NCI-H69 (cell line): Measurements from ENCODE around the gene SLC25A21.

Experiments
- DNase-seq: peaks from one replicate; lab custom pipeline; 2025; lab: John Stamatoyannopoulos, UW

Gene SLC25A21

DNA sequence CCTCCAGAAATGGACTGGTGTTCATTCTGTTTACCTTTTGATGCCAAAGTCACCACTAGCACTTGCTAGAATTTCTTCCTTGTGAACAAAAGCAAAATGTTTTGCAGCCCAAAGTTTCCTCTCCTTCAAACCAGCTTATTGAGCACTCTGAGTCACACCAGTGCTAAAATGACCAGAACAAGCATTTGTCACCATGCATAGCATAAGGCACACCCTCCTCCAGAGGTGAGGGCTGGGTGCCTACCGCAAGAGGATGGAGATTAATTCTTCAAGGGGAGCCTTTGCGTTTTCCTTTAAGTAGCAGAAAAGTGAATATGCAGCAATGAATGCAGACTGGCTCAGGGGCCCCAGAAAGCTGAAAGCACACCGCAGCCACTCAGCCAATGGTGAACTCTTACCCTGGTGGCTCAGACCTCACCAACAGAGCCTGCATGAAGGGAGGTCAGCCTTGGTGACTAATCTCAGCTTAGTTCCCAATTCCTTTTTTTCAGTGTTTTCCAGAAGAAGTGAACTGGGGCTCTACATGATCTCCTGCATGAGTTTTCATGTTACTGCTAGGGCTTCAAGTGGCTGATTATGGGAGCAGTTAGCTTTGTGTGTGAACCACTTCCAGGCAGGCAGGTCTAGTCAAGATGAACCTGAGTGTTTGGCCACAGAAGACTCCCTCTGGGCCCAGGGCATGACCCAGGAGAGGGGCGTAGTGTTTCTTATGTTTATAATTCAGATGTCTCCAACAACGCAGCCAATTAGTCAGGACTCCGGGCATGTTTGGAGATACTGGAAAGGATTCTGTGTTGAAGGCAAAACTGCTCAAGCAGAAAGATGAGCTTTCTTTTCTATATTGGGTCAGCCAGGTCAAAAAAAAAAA is 414.4 kb downstream of the SLC25A21 start:
- DNase-seq, result no peak

DNA sequence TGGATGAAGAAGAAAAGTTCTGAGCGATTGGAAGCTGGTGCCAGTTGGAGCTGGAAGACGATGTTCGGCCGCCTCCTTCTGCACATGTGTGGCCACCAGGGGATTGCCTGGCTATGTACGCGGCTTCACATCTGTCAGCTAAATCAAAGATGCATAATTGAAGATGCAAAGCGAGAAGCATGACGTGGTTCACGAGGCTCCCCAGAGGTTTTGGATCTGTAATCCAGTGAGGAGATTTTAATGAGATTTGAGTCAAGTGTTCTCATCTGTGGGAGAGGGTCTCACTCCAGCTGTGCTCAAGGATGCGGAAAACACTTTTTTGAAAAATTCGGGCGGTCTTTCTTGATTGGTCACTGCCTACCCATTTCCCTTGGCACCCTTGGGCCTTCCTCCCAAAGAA is 416.2 kb downstream of the SLC25A21 start:
- DNase-seq, result peak; percentile 43

DNA sequence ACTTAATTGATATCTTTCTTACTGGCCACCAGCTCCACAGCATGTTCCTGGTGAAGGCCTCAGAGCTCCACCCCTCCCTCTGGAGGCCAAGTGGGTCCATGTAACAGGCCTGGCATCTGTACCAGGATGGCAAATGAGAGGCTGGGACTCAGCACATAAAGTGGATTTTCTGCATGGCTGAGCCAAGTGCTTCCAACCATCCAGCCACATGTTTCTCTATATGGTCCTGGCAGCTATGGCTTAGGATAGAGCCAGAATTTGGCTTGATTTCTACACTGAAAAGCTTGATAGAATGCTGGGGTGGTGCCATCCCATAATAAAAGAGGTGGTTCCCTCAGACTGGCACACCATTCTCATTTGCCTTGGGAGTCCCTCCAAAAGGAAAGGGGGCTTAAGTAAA is 416.6 kb downstream of the SLC25A21 start:
- peak; percentile 77 for DNase-seq

DNA sequence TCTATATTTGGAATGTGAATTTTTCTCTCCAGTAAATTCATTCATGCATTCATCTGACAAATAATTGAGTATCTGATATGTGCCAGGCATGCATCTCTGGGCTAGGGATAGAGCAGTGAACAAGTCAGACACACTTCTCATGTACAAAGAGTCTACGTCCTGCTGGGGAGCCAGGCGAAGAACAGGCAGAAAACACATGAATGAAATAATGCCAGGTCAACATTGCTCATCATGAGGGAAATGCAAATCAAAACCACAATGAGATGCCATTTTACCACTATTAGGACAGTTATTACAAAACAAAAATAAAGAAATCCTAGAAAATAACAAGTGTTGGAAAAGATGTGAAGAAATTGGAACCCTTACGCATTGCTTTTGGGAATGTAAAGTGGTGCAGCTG is 420.5 kb downstream of the SLC25A21 start:
- peak; percentile 21 for DNase-seq

DNA sequence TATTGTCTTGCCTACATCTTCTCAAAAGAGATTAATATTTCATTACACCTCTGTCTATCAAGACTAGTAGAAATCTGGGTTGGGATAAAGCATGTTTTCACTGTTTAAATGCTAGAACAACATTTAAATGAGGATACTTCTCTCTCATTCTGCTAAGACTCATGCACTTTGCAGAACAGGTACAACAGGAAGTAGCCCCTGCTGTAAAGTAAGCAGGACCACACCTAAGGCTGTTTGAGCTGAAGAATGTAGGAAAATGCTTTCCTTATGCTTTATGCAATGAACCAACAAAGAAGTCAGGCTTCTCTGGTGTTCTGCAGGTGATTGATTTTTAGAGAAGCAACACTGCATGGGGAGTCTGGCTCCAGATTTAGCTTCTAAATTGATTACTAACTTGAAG is 421.3 kb downstream of the SLC25A21 start:
- DNase-seq, result peak; percentile 60

DNA sequence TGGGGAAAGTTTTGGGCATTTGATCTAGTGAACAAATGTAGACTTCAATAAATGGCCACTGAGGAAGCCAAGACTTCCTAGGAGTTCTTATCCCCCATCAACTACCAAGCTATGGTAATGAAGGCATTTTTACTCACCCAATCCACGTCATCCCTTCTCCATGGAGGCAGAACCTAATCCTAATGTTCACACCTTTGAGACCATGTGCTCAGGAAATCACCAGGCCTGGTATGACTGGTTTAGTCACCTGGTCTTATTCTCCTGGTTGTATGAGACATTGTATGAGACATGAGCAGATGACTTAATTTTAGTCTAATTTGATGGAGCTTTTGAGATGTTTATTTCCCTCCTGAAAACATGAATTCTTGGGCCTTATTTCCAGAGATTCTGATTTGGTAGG is 422.2 kb downstream of the SLC25A21 start:
- no peak for DNase-seq

DNA sequence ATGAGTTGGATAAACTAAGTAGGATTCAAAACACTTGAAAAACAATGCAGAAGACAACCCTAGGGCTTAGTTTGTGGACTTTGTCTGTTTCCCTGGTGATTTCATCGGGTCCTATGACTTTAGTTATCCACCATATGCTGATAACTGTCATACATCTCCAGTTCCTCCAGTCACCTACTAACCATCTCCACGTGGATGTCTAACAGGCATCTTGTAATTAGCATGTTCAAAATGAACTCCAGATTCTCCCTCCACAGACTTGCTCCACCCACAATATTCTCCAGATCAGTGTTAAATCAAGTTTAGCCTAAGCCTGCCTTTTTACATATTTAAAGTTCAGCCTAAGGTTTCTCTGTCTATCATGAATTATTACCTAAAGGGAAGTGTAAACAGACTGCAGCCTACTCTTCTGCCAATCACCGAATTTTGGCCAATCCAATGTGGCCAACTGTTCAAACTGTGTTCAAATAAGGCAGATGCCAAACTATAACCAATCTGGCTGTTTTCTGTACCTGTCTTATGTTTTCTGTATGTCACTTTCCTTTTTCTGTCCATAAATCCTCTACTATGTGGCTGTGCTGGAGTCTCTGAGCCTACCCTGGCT is 423.7 kb downstream of the SLC25A21 start:
- DNase-seq, result peak; percentile 61

DNA sequence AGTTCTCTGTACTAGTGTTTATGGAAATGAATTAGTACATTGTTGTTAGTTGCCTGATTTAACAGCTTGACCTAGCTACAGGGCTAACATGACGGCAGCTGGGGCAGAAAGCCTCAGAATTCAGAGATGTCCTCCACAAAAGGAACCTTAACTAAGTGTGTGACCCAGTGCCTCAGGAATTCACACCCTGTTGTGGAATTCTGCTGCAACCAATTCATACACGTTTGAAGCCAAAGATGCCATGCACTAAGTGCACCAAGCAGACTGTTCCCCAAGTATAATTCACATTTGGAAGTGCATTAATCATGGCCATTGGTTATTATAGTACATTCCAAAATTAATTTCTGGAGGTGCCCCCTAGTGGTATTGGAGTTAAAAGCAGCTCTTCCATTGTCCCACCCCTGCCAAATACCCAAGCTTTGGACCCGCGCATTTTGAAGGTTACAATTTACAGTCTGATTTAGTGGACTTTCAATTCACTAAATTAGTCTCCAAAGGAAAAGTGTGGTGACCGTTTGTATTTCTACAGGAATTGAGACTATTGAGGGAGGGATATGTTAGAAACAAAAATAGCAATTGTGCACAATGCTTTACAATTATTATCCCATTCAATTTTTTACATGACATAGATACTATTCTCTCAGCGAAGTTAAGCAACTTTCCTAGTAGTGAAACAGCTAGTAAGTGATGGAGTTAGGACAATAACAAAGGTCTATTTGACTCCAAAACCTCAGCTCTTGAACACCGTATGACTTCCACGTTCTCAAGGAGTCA is 424.8 kb downstream of the SLC25A21 start:
- peak; percentile 72 for DNase-seq

DNA sequence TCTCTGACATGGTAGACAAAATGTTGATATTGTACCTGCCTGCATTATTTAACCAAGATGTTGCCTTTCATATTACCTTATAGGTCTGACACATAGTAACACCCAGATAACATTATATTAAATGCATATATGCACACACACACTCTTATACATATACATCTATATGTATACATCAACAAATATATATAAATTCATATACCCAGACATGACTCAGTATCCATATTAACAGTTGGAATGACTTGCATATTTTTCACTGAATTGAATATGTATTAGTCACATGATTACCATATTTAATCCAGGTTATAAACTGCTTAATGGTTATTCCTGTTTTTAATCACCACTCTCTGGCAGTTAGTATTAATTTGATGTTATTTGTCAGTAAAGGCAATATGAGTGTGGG is 425.5 kb downstream of the SLC25A21 start:
- no peak for DNase-seq

DNA sequence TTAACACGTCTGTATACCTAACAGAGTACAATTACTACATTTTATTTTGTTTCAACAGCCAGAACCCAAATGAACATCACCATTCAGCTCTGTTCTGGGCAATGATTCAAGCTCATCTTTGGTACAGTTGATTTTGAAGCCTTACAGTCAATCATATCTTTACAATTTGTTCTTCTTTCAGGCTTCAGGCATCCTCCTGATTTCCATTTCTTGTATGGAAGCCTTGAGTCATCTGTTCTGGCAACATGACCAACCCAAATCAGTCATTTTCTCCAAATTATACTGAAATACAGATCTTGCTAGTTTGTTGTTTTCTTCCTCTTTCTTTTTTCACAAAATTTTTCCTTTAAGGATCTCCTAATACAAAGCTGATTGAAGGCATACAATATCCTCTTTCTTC is 430.5 kb downstream of the SLC25A21 start:
- no peak for DNase-seq

DNA sequence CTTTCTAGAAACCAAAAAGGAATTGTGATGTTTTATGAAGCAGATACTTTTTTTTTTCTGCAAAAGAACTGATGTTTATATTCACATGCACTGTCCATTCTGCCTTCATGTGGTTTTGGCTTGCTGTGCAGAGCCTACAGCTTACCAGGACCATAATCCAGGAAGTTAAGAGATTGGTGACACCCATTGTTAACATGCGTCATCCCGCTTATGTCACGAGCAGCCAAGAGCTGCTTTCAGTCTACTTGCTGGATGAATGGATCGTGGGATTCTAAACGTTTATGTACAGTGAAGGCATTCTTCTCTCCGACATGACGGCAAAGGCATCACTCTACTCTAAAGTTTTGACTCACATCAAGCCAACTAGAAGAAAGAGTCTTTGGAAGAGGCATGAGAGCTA is 434.1 kb downstream of the SLC25A21 start:
- DNase-seq, result no peak

DNA sequence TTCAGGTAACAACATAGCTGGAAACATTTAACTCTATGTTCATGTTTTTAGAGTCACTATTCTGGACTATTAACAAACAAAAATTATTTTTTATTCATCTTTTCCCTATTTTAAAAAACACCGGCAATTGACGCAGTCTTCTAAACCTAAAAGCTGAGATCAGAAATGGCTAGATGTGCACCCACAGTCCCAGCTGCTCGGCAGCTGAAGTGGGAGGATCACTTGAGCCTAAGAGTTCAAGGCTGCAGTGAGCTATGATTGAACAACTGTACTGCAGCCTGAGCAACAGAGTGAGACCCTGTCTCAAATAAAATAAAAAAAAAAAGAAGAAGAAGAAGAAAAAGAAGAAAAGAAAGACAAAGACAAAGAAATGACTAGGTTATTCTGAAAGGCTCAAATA is 446.3 kb downstream of the SLC25A21 start:
- no peak for DNase-seq

DNA sequence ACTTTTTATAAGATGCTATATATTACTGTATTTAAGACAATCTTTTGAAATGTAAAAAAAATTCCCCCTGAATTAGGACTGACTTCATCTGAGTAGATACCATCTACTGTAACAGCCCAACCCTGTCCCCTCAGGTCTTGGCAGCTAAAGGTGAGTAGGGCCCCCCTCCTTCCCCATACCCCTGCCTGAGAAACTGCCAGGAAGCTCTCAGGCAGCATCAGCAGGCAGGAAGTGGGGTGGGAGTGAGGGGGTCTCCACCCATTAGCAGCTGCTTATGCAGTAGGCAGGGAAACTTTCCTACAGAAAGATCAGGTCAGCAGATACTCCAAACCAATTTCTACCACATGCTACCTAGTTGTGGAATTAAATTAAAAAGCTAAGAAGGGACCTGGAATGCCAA is 448.2 kb downstream of the SLC25A21 start:
- DNase-seq, result peak; percentile 35

DNA sequence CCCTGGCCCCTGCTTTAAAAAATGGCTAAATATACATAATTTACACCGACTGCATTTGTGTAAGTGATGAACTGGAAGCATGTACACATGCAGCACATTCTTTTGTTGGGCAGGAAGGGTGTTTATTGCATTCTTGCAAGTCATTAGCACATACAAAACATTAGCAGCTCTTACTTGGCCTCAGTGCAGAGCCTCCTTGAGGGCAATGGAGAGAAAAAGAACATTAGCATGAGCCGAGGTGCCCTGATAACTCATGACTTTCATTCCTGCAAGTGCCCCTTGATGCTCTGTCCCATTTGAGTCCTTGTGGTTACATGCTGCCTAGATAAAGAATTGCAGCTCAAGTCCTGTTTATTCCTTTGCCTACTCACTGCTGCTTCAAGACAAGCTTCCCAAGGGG is 448.9 kb downstream of the SLC25A21 start:
- no peak for DNase-seq

DNA sequence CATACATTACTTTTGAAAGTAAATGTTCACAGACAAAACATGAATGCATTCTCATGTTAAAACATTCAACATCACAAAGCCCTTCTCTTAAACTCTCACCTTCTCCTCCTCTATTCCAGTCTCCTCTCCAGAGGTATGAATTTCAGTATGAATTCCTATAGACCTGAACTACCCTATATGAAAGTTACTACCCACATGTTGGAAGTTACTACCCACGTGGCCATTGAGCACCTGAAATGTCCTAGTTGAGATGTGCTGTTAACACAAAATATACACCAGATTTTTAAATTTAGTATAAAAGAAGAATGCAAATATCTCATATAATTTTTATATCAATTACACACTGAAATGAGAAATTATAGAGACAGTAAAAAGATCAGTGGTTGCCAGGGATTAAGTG is 450.5 kb downstream of the SLC25A21 start:
- no peak for DNase-seq

DNA sequence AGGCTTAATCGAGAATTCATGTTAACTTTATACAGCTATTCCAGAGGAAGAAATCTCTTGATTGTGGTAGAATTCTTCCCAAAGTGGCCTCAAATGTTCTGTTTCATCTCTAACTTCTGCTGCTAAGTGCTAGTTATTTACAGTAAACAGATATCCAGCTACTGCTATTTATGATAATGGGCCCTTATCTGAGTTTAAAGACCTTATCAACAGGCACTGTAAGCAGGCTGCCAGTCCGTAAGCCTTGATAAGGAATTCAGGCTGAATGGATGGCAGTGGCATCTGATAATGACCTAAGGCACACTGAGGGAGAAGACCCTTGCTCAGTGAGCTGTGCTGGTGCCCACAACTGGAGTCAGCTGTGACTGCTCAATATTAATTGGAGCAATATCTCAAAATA is 451.7 kb downstream of the SLC25A21 start:
- no peak for DNase-seq

DNA sequence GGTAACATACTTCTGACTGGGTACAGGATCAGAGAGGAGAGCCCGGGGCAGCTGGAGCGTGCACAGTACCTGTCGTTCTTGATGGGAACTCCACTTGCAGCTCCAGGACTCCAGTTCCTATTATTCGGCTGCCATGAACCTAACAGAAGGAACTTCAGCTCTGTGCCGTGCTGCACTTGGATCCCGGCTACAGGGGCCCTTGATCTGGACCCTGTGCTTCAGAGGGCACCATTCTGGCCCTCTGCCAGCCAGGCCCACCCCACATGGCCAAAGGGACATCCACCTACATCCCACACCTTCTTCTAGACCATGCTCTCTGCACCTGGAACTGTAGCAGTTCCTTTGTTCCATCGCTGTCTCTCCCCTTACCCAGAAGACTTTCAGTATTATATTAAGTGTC is 452.6 kb downstream of the SLC25A21 start:
- no peak for DNase-seq

DNA sequence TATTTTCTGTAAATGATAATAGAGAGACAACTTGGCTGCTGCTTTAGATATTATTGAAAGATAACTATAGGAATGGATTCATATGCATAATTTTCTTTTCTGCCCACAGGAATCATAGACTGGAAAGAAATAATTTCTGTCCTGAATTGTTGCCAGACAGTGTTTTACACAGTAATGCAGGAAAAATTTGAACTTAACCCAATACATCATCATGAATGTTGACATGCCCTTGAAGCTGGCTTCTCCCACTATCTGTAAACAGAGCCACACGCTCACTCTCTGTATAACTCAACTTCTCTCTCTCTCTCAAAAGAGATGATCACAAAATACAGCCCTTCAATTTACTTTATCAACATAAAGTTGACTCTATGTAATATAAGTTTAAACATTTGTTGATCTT is 454.2 kb downstream of the SLC25A21 start:
- DNase-seq, result no peak

DNA sequence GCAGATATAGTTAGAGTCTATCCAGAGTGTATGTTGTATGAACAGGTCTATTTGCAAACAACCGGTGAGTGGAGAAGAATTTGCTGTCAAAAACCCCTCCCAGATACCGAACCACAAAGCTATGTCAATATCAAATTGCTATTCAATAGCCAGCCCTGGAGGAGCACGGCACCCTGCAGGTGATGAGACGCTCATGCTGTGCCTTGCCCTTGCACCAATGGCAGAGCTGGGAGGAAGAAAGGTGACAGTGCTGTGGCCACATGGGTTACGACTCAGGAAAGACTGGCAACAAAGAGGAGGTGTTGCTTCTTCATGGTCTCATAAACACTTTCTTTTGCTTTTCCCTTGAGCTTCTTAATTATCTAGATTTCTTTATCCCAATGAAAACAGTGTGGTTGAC is 455.0 kb downstream of the SLC25A21 start:
- peak; percentile 91 for DNase-seq

DNA sequence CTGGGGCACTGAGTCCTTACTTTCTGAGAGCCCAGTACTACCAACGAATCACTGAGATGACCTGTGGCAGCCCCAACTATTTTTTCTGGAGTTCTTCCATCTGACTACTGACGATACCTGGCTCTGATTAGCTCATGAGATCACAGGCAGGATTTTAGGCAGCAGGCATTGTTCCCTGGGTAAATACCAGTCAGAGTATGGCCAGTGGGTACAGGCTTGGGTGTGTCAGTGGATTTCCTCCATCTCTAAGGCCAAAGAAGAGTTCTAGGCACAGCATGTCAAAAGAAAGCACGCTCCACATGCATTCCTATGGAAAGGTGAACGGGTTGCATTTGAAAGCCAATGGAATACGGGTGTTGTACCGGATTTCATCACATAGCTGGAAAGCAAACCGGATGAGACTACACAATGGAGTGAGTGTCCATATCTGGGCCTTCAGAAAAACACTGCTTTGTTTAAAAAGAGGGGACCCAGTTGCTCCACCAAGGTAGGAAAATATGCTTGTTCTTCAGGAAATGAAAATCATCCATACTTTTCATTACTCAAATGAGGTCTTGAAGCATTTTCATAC is 455.7 kb downstream of the SLC25A21 start:
- DNase-seq, result peak; percentile 79

DNA sequence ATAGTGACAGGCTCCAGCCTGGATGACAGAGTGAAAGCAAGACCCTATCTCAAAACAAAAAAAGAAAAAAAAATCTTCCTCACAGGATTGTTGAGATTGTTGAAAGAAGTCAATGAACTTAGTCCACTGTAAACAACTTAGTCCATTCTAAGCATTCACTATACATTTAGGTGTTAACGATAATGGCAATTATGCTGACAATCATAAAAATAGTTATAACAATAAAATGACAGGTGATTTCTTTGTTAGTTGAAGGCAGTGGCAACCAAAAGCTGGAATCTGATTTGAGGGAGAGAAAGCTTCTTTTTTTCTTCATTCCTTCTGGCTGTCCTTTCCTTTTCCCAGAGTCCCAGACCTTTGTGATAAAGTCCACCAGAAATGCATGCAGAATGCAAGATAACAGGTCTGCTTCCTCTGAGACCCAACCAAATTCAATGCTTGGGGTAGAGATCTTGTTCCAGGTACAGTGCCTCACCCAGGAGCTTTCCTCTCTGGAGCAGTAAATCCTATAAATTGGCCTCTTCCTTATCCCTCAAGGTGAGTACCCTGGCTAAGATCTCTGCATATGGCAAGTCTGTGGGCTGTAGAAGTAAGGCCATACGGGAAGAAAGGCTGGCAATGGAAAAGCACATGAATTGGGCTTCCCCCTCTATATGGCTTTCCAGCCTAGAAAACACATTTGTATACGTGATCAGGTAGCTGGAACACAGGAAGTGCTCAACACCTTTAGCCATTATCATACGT is 458.3 kb downstream of the SLC25A21 start:
- DNase-seq, result no peak

DNA sequence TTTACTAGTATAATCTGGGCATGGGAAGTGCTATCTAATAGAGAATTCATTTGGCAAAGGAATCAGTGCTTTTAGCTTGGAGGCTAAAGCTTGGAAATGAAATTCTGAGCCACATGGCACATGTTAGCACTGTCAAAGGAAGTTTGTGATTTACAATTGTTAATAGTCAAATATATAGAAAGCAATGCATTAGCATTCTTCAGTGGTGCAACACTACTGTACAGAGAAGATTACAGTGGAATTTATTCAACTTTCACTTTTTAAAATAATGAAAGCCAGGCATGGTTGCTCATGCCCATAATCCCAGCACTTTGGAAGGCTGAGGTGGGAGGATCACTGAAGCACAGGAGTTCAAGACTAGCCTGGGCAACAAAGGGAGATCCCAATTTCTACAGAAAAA is 464.8 kb downstream of the SLC25A21 start:
- no peak for DNase-seq
